Fibroblast of skin of left quadriceps (primary cell): ENCODE measurements around the gene GABRR1.
"Not testable (repeated sequence)": the region's sequence is repeated elsewhere in the genome, so short reads cannot be mapped to it uniquely, and the experiment has no call there.

ENCODE experiments used
- DNase-seq, 2 experiments: peaks; one replicate each; pipeline ENCODE4 v3.0.0-alpha.2; 2013; ENCODE audit warnings: low read depth in 2 of 2

Gene GABRR1

GRCh38 chr6:89217299-89217910 is at the start of gene GABRR1:
TSS of gene GABRR1 (minus strand) at chr6:89217358. CDS start at chr6:89217322, 36 bp downstream.
- DNase-seq = no peak

- DNase-seq = no peak
Observed at GRCh38 chr6:89264296-89264695, 47.1 kb upstream of the GABRR1 start.

- no peak for DNase-seq
Observed at GRCh38 chr6:89260832-89261231, 43.7 kb upstream of the GABRR1 start.

- no peak for DNase-seq
Observed at GRCh38 chr6:89260310-89260709, 43.2 kb upstream of the GABRR1 start.

DNA sequence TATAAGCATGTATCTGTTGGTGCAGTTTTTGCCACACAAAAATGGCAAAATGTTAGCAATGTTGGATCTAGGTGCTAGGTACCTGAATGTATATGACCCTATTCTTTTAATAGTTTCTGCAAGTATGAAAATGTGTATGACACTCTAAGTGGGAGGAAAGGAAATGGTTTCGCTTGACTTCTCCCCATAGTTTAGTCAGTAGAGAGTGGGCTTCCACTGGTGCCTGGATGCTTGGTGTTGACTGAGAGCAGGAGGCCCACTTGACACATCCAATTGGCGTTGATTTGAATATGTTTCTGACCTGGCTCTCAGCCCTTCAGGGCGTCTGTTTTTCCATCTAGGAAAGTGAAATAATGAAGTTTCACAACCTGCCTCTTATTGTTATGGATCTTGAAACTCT is 41.8 kb upstream of the GABRR1 start:
- DNase-seq = no peak

DNA sequence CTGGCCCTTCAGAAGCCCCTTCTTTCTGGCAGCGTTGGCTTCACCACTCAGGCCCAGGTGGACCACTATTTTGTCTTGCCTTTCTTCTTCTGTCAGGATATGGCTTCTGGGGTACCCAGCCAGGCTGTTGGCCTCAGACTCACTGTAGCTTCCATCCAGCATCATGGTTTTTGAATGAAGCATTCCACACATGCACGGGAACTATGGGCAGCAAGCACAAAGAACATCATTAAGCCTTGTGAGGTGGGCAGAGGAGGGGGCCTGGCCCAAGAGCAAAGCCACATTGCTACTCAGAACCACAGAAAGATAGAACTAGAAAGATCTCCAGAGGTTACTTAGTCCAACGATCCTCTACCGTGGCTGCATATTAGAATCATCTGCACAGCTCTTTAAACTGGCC is 40.6 kb upstream of the GABRR1 start:
- no peak for DNase-seq

DNA sequence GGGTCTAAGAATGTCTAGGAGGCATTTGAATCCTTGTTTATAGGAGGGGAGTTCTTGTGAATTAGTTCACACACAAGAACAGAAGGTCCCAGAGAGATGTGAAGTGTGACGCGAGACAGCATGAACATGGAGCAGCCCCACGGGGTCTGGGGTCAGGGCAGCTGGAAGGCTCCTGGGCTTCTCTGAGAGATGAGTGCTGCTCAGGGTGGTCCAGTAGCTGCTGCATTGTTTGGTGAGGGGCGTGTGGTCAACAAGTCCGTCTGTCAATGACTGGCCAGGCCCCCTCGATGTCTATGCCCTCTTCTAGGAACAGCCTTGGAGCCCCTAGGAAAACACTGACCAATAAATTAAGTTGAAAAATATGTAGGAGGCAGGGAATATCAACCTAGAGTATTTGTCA is 40.2 kb upstream of the GABRR1 start:
- DNase-seq = no peak

DNA sequence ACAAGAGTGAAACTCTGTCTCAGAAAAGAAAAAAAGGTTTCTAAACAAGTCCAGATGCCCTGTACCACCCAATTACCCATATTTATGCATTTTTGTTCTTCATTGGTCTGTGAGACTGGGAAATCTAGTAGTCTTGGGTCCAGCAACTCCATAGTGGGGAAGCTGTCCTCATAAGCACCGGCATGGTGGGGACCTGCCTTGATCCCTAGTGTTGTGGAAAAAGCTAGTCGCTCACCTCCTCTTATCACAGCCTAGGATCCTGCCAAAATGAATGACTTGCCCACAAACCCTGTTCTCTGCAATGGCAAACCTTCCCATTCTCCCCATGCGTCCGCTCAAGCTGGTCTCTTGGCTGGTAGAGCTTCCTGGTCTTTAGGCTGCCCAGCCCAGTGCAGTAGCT is 38.3 kb upstream of the GABRR1 start:
- no peak for DNase-seq

- no peak for DNase-seq
Observed at GRCh38 chr6:89254569-89254968, 37.4 kb upstream of the GABRR1 start.

DNA sequence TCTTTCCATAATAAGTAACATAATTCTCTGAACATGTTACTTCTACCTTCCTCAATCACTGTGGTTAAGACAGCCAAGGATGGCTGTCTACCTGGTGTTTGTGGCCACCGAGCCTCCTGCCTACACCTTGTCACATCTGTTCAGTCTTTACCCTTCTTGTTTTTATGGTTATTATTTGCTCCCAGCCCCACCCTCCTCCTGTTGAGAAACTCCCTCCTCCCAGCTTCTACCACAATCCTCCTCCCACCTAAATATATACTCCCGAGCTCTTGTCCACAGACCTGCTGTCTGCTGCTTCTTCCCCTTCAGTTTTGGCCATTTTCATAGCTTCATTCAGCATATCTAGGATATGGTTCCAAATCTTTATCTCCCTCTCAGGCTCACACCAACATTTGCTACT is 35.7 kb upstream of the GABRR1 start:
- DNase-seq = no peak

DNA sequence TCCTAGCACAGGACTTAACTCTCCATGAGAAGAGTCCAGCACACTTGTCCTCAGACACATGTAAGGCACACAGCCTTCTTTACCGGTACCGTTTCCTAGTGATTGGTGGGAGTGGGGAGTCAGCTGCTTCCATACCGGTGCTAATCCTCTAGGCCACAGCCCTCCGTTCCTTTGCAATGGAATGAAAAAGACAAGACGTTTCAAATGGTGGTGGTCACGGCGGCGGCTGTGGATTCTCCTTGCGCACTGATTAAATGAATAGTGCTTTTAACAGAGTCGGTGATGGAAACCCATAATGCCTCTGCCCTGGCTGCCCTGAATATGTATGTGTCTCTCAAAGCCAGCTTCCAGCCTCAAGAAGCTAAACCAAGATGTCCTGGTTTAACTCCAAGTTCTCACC is 34.8 kb upstream of the GABRR1 start:
- no peak for DNase-seq

GRCh38 chr6:89251170-89251569 is 34.0 kb upstream of the GABRR1 start:
- no peak for DNase-seq

GRCh38 chr6:89250239-89250638 is 33.1 kb upstream of the GABRR1 start:
- no peak for DNase-seq

GRCh38 chr6:89244241-89244985 is 27.3 kb upstream of the GABRR1 start:
- no peak for DNase-seq

- peak; percentile 27 to 36 for DNase-seq
Observed at GRCh38 chr6:89243331-89243629, 26.1 kb upstream of the GABRR1 start.

GRCh38 chr6:89242574-89243330 is 25.6 kb upstream of the GABRR1 start:
- DNase-seq = peak; percentile 36 to 42

DNA sequence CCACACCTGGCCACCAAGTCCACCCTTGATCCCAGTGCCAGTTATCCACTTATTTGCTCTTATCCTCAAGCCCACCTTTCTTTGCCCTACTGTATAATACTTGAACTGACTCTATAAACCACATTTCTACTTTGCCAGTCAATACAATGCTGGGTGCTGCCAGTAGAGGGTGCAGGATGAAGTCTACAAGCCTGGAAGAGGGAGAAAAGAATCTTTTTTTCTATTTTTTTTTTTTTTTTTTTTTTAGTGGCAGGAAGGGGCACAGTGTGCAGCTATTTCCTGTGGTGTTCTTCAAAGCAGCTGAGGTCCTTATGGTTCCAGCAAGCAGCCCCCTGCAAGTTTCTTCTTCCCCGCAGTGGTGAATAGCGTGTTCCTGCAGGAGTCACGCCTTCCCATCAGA is 22.2 kb upstream of the GABRR1 start:
- DNase-seq = no peak

GRCh38 chr6:89237158-89237557 is 20.0 kb upstream of the GABRR1 start:
- DNase-seq = no peak

DNA sequence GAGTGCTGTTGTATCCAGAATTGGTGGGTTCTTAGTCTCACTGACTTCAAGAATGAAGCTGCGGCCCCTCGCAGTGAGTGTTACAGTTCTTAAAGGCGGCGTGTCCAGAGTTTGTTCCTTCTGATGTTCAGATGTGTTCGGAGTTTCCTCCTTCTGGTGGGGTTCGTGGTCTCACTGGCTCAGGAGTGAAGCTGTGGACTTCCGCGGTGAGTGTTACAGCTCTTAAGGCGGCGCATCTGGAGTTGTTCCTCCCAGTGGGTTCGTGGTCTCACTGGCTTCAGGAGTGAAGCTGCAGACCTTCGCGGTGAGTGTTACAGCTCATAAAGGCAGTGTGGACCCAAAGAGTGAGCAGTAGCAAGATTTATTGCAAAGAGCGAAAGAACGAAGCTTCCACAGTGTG is 16.4 kb upstream of the GABRR1 start:
- not testable (repeated sequence) for DNase-seq

- no peak for DNase-seq
Observed at GRCh38 chr6:89222712-89223039, 5.5 kb upstream of the GABRR1 start.

DNA sequence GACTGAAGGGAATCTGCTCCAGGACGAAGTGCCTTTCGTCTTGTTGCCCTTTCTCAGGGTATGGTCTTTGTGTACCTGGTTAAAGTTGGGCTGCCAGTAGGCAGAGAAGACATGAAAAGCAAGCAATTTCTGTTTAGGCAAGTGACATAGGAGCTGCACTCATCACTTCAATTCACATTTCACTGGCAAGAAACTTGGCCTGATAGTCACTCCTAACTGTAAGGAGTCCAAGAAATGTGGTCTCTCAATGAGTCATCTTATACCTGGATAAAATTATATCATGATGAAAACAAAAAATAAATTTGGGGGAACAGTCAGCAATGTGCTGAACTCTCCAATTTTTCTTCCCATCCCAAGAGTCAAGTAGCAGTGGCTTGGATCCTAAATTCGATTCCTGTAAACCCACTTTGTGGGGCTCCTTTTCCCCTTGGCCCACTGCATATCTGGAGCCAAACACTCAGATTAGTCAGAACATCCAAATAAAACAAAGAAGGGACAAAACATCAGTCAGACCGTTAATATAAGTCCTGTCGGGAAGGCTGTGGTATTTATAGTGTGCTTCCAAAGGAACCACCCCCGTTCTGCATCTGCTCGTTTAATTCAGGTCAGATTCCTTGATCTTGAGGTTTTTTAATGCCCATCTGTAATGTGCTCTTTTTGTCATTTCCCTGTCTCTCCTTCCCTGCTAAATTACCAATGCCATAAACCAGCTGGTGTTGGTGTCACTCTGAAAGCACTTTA is 5.0 kb upstream of the GABRR1 start:
- DNase-seq = no peak

GRCh38 chr6:89221129-89221528 is 4.0 kb upstream of the GABRR1 start:
- no peak for DNase-seq

- no peak for DNase-seq
Observed at GRCh38 chr6:89216411-89216810, 747 bp downstream of the GABRR1 start.
